ENCODE data around the gene CDC37. TPM values are rescaled to one million over a fixed set of nuclear protein-coding genes. Genes with fewer than 3 reads are reported as not detected.

The CDC37 gene
- total RNA-seq (2022) (164 and 188 TPM in 2 replicates), Bru-seq, nascent RNA (percentile 74 among the genes with signal in this experiment), BruChase-seq, experiment 1, labeled RNA remaining after a 6-hour chase (percentile 82 among the genes with signal in this experiment), BruChase-seq, experiment 2, labeled RNA remaining after a 2-hour chase (percentile 70 among the genes with signal in this experiment)
- long read RNA-seq, transcript CDC37-209 (7 exons, 1,377 nt) = minor isoform, 59 of 323 reads
- long read RNA-seq, transcript CDC37-201 (8 exons, 1,608 nt) = major isoform, 189 of 323 reads
- long read RNA-seq, partial matches to known transcripts = 38 of 323 reads
- long read RNA-seq, other reads (novel, unspliced or antisense) = 37 of 323 reads

GRCh38 chr19:10403137-10404021 is at the start of gene CDC37:
TSS of gene CDC37 (minus strand) at chr19:10403542. CDS start at chr19:10403479, 63 bp downstream.
- POLR2A ChIA-PET = interaction anchor here (0.7 to 3.2 kb wide), 21 partner anchors 9 to 298 kb away, joined by 3 to 17 read pairs (median 4); partner anchors contain the start of genes ICAM1, KRI1, PDE4A and QTRT1

GRCh38 chr19:10450853-10451609 is 47.7 kb upstream of the CDC37 start:
- BruUV-seq (replicated peaks) = no TSS peak
- peak; percentile 15 for DNase-seq (ENCODE audit: unreplicated experiment)
- Mint-ChIP-seq H3K4me3 (ENCODE audit: unreplicated experiment) (no peak overlapping the region), H3K4me1 (ENCODE audit: insufficient read depth, unreplicated experiment) (no peaks in the 10 kb centered on the region), H3K27ac (ENCODE audit: low read depth, unreplicated experiment) (no peak overlapping the region), H3K27me3 (ENCODE audit: insufficient read depth, unreplicated experiment) (peaks cover 8% of the 10 kb centered on the region), H3K36me3 (ENCODE audit: insufficient read depth, unreplicated experiment) (no peaks in the 10 kb centered on the region), H3K9me3 (ENCODE audit: unreplicated experiment) (no peaks in the 10 kb centered on the region)
- TF ChIP-seq CTCF (IDR thresholded peaks at IDR 0.05; ENCODE audit: unreplicated experiment) = no peak
- intact Hi-C loops (cut with micrococcal nuclease) = no loop called here
- POLR2A ChIA-PET = no interaction called here
- CTCF ChIA-PET = interaction anchor here (0.6 to 1.0 kb wide), 4 partner anchors 16 to 432 kb away, joined by 3 read pairs; no protein-coding TSS in a partner anchor

More at GRCh38 chr19:10403137-10404021, at the start of gene CDC37:
- Mint-ChIP-seq H3K4me3 (ENCODE audit: unreplicated experiment) (peak within 1 kb of the TSS; percentile 99), H3K9me3 (ENCODE audit: unreplicated experiment) (no peaks in the 10 kb centered on the region), H3K36me3 (ENCODE audit: insufficient read depth, unreplicated experiment) (peaks cover 28% of the 10 kb centered on the region), H3K4me1 (ENCODE audit: insufficient read depth, unreplicated experiment) (peaks cover 5% of the 10 kb centered on the region), H3K27me3 (ENCODE audit: insufficient read depth, unreplicated experiment) (peaks cover 11% of the 10 kb centered on the region), H3K27ac (ENCODE audit: low read depth, unreplicated experiment) (peak within 1 kb of the TSS; percentile 98)
- intact Hi-C loops (cut with micrococcal nuclease) = loop anchor here (2.0 to 5.0 kb wide), 2 partner anchors 21 to 169 kb away; no protein-coding TSS in a partner anchor
- TF ChIP-seq CTCF (IDR thresholded peaks at IDR 0.05; ENCODE audit: unreplicated experiment) = no peak
- DNase-seq (ENCODE audit: unreplicated experiment) = peak; percentile 97
- CTCF ChIA-PET = interaction anchor here (0.6 to 5.5 kb wide), 20 partner anchors 11 to 298 kb away, joined by 3 to 74 read pairs (median 4); no protein-coding TSS in a partner anchor
- TSS peak; percentile 46 for BruUV-seq (replicated peaks)

GRCh38 chr19:10450191-10450852 is 47.0 kb upstream of the CDC37 start:
- H3K27ac Mint-ChIP-seq (ENCODE audit: low read depth, unreplicated experiment) = no peak overlapping the region
- intact Hi-C loops (cut with micrococcal nuclease) = no loop called here
- ChIA-PET POLR2A (no interaction called here), CTCF (interaction anchor here (0.6 to 1.0 kb wide), 5 partner anchors 16 to 864 kb away, joined by 3 to 4 read pairs (median 3); no protein-coding TSS in a partner anchor)
- H3K4me1 Mint-ChIP-seq (ENCODE audit: insufficient read depth, unreplicated experiment) = no peaks in the 10 kb centered on the region
- no peaks in the 10 kb centered on the region for H3K9me3 Mint-ChIP-seq (ENCODE audit: unreplicated experiment)
- BruUV-seq (replicated peaks) = no TSS peak
- no peak for TF ChIP-seq CTCF (IDR thresholded peaks at IDR 0.05; ENCODE audit: unreplicated experiment)
- H3K36me3 Mint-ChIP-seq (ENCODE audit: insufficient read depth, unreplicated experiment) = no peaks in the 10 kb centered on the region
- H3K27me3 Mint-ChIP-seq (ENCODE audit: insufficient read depth, unreplicated experiment) = peaks cover 8% of the 10 kb centered on the region
- no peak overlapping the region for H3K4me3 Mint-ChIP-seq (ENCODE audit: unreplicated experiment)
- DNase-seq (ENCODE audit: unreplicated experiment) = no peak

All from MCF 10A (cell line).